Liver (tissue), 9 donors: ENCODE measurements around the gene JAKMIP1. TPM values are rescaled to one million over a fixed set of nuclear protein-coding genes. Genes with fewer than 3 reads are reported as not detected.

ENCODE experiments used
- DNase-seq: peaks from one replicate; pipeline ENCODE4 v3.0.0-alpha.2; 2017; ENCODE audit warnings: low spot score
- H3K27ac ChIP-seq, 2 donors: one replicate each; pipeline ENCODE4 v1.7.0; 2013; ENCODE audit warnings: inconsistent platforms in 2 of 2, low read length in 2 of 2, control low read depth in 1 of 2, low read depth in 1 of 2, mild to moderate bottlenecking in 1 of 2
- H3K27me3 ChIP-seq, 4 donors: one replicate each; pipeline versions ENCODE4 v1.6.1 to v1.7.0; 2013; ENCODE audit warnings: low read length in 3 of 4, inconsistent platforms in 1 of 4, mild to moderate bottlenecking in 1 of 4, moderate library complexity in 1 of 4; ENCODE audit not compliant: control insufficient read depth in 4 of 4, insufficient read depth in 4 of 4
- H3K36me3 ChIP-seq, 4 donors: one replicate each; pipeline versions ENCODE4 v1.6.1 to v1.7.0; 2013; ENCODE audit warnings: low read length in 3 of 4, mild to moderate bottlenecking in 3 of 4, low read depth in 1 of 4, moderate library complexity in 1 of 4; ENCODE audit not compliant: control insufficient read depth in 4 of 4, insufficient read depth in 3 of 4
- H3K4me1 ChIP-seq, 4 donors: one replicate each; pipeline versions ENCODE4 v1.6.1 to v1.7.0; 2013; ENCODE audit warnings: low read length in 3 of 4, mild to moderate bottlenecking in 3 of 4, moderate library complexity in 1 of 4; ENCODE audit not compliant: control insufficient read depth in 4 of 4, insufficient read depth in 4 of 4
- H3K4me3 ChIP-seq, 3 donors: one replicate each; pipeline versions ENCODE4 v1.6.1 to v1.7.0; 2013; ENCODE audit warnings: low read length in 3 of 3, control low read depth in 1 of 3, low read depth in 1 of 3, mild to moderate bottlenecking in 1 of 3
- H3K9ac ChIP-seq, 2 donors: one replicate each; pipeline ENCODE4 v1.7.0; 2013; ENCODE audit warnings: low read length in 2 of 2, mild to moderate bottlenecking in 2 of 2, moderate library complexity in 2 of 2, control low read depth in 1 of 2, low read depth in 1 of 2
- H3K9me3 ChIP-seq, 4 donors: one replicate each; pipeline versions ENCODE4 v1.6.1 to v1.7.0; 2013; ENCODE audit warnings: low read length in 3 of 4; ENCODE audit not compliant: control insufficient read depth in 4 of 4
- CTCF ChIP-seq: fragments of 150-350 bp; IDR thresholded peaks from 2 replicates; pipeline ENCODE4 v1.5.1; 2017; ENCODE audit warnings: improper control_type of control experiment, low read depth, low read length; ENCODE audit not compliant: missing input control
- EGR1 ChIP-seq, 2 donors: IDR thresholded peaks; 2 replicates each; pipeline ENCODE4 v1.6.1; 2016 to 2018; ENCODE audit warnings: antibody characterized with exemption in 2 of 2, low read depth in 2 of 2
- FOXA1 ChIP-seq: IDR thresholded peaks from 2 replicates; pipeline ENCODE4 v1.6.1; 2016; ENCODE audit warnings: antibody characterized with exemption
- FOXA2 ChIP-seq: IDR thresholded peaks from 2 replicates; pipeline ENCODE4 v1.6.1; 2016; ENCODE audit warnings: antibody characterized with exemption
- GABPA ChIP-seq, 2 donors: IDR thresholded peaks in 1 of 2; conservative IDR thresholded peaks in 1 of 2; 2 replicates each; pipeline ENCODE4 v1.6.1; 2016; ENCODE audit warnings: antibody characterized with exemption in 2 of 2, mild to moderate bottlenecking in 1 of 2, moderate library complexity in 1 of 2
- HNF4A ChIP-seq, 2 donors: conservative IDR thresholded peaks; 2 replicates each; pipeline ENCODE4 v1.6.1; 2016; ENCODE audit warnings: antibody characterized with exemption in 2 of 2, mild to moderate bottlenecking in 2 of 2
- HNF4G ChIP-seq: IDR thresholded peaks from 2 replicates; pipeline ENCODE4 v1.6.1; 2016; ENCODE audit warnings: antibody characterized with exemption
- JUND ChIP-seq, 2 donors: IDR thresholded peaks; 2 replicates each; pipeline ENCODE4 v1.6.1; 2016; ENCODE audit warnings: antibody characterized with exemption in 2 of 2
- NR2F2 ChIP-seq: IDR thresholded peaks from 2 replicates; pipeline ENCODE4 v1.6.1; 2016; ENCODE audit warnings: antibody characterized with exemption
- REST ChIP-seq: IDR thresholded peaks from 2 replicates; pipeline ENCODE4 v1.6.1; 2016; ENCODE audit warnings: antibody characterized with exemption, mild to moderate bottlenecking
- RXRA ChIP-seq, 2 donors: IDR thresholded peaks; 2 replicates each; pipeline ENCODE4 v1.6.1; 2017 to 2018; ENCODE audit warnings: antibody characterized with exemption in 2 of 2, mild to moderate bottlenecking in 1 of 2
- TAF1 ChIP-seq: conservative IDR thresholded peaks from 2 replicates; pipeline ENCODE4 v1.6.1; 2016; ENCODE audit warnings: antibody characterized with exemption, mild to moderate bottlenecking
- YY1 ChIP-seq: IDR thresholded peaks from 2 replicates; pipeline ENCODE4 v1.6.1; 2016; ENCODE audit warnings: antibody characterized with exemption, mild to moderate bottlenecking
- ZBTB33 ChIP-seq: IDR thresholded peaks from 2 replicates; pipeline ENCODE4 v1.6.1; 2016; ENCODE audit warnings: antibody characterized with exemption
- WGBS: extraction: QIAGEN DNeasy Blood & Tissue Kit; methylation state at CpG from one replicate; pipeline ENCODE4 v1.1.7; 2013; 5-methylcytosine and 5-hydroxymethylcytosine counted together
- polyA plus RNA-seq, 2 donors: library from polyadenylated mRNA; stranded (reverse) in 1 of 2; unstranded in 1 of 2; fragments of 200-250 nt in 1 of 2; fragments of >200 nt in 1 of 2; fragmentation: Nextera tagmentation in 1 of 2; extraction: Ambion mirVana in 1 of 2; gene quantifications; one replicate each; pipeline versions ENCODE4 v1.2.1 to v1.2.3, GENCODE V29; 2013 to 2015
- total RNA-seq, 2 donors: library from RNA; depleted of rRNA; stranded (reverse); fragments of >200 nt; gene quantifications; one replicate each; pipeline ENCODE4 v1.2.3, GENCODE V29; 2014
- TF ChIP-seq, protein P1 (sequence below): IDR thresholded peaks from 2 replicates; pipeline ENCODE4 v1.6.1; 2016; ENCODE audit warnings: antibody characterized with exemption
- TF ChIP-seq, protein P2 (sequence below): IDR thresholded peaks from 2 replicates; pipeline ENCODE4 v1.6.1; 2016; ENCODE audit warnings: antibody characterized with exemption
- donor health status: healthy.
- donor health status: healthy.
- donor health status: healthy.
- donor health status: healthy.
- donor health status: healthy.

The JAKMIP1 gene
- total and polyA plus RNA-seq, 4 donors: 0.08 to 0.50 TPM; not detected in 2

DNA sequence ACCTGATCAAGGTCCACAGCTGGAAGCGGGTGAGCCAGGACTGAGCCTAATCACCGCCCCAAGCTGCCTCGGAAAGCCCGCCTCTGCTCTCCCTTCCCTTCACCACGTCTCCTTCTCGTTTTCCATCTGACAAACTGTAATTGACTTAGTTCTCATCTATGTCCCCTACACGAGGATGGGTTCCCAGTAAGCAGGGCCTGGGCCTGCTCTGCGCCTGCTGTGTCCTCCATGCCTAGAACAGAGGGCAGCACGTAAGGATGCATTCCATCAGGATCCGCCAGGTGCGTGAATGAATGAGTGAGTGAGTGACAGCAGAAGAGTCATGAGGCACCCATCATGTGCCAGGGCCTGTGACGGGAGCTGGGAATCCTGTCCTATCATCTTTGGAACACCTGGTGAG is 86.7 kb downstream of the JAKMIP1 start:
- H3K36me3 ChIP-seq: no peaks in the 10 kb centered on the region
- no peak for DNase-seq
- H3K4me3 ChIP-seq: no peak overlapping the region
- 82% methylated on average over 12 of the region's 12 CpGs for WGBS
- no peaks in the 10 kb centered on the region for H3K9me3 ChIP-seq
- no peak overlapping the region for H3K27ac ChIP-seq
- no peaks in the 10 kb centered on the region for H3K4me1 ChIP-seq
- no peak overlapping the region for H3K9ac ChIP-seq
- TF ChIP-seq, protein P1, sequence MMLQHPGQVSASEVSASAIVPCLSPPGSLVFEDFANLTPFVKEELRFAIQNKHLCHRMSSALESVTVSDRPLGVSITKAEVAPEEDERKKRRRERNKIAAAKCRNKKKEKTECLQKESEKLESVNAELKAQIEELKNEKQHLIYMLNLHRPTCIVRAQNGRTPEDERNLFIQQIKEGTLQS: no peak
- TF ChIP-seq NR2F2: no peak
- TF ChIP-seq FOXA1: no peak
- no peak for TF ChIP-seq JUND (IDR thresholded peaks at IDR 0.05)
- TF ChIP-seq ZBTB33: no peak
- TF ChIP-seq HNF4A (conservative IDR thresholded peaks at IDR 0.05): no peak
- no peak for TF ChIP-seq GABPA (IDR thresholded peaks at IDR 0.05 in 1 of 2, conservative IDR thresholded peaks at IDR 0.05 in 1 of 2)
- TF ChIP-seq EGR1 (IDR thresholded peaks at IDR 0.05; ENCODE audit: low read depth in 2 of 2): no peak
- TF ChIP-seq RXRA (IDR thresholded peaks at IDR 0.05): no peak
- no peak for TF ChIP-seq REST
- no peak for TF ChIP-seq CTCF
- TF ChIP-seq TAF1: no peak
- no peak for TF ChIP-seq FOXA2
- no peak for TF ChIP-seq YY1
- TF ChIP-seq HNF4G: no peak
- TF ChIP-seq, protein P2, sequence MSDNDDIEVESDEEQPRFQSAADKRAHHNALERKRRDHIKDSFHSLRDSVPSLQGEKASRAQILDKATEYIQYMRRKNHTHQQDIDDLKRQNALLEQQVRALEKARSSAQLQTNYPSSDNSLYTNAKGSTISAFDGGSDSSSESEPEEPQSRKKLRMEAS: no peak
- peaks cover 0 to 5% (median 0%) of the 10 kb centered on the region in 4 donors for H3K27me3 ChIP-seq
